DMS114 treated with DMSO at 0.1 percent for 48 hours (cell line): ENCODE data around the gene FAM43B.

Experiments
- DNase-seq: peaks from one replicate; lab custom pipeline; 2025; ENCODE audit not compliant: unreplicated experiment; lab: John Stamatoyannopoulos, UW

The FAM43B gene

GRCh38 chr1:20589331-20590278, 37.2 kb downstream of the FAM43B start:
- no peak for DNase-seq

GRCh38 chr1:20590306-20590777, 38.0 kb downstream of the FAM43B start:
- no peak for DNase-seq

DNA sequence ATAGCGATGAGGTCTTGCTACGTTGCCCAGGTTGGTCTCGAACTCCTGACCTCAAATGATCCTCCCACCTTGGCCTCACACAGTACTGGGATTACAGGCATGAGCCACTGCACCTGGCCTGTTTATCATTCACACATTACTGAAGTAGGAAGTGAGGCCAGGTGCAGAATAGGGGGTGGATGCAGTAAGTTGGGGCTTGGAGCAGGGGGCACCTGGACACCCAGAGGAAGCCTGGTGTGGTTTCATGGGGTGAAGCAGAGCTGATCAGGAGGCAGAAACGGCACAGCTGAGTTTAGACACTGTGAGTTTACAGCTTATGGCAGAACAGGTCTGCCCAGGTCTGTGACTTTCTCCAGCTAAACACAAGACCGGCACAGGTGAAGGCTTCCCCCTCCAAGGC, 41.4 kb downstream of the FAM43B start:
- no peak for DNase-seq

DNA sequence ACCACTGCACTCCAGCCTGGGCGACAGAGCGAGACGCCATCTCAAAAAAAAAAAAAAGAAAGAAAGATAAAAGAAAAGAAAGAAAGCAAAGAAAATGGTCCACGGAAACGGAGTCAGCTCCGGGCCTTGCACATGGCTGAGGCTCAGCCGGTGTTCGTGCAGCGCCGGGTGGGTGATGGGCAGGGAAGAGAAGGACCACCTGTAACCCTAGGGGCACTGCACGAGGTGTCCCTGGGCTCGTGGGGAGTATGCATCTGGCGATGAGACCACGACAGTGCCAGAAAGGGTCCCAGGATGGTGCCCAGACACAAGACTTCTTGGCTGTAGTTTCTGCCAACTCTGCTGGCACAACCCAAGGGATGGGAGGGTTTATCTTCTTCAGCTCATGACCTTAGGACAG, 42.4 kb downstream of the FAM43B start:
- no peak for DNase-seq

DNA sequence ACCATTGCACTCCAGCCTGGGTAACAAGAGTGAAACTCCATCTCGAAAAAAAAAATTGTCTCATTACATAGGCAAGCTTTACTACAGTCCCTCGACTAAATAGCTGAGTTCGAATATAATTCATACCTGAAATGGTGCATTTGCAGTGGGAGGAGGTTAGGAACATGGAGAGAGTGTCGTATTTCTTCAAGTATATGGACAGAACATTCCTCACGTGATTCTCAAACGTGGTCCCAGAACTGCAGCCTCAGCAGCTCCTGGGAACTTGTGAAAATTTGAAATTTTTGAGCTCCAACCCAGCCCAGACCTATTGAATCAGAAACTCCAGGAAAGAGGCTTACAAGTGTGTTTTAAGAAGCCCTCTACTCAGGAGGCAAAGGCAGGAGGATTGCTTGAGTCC, 43.7 kb downstream of the FAM43B start:
- DNase-seq: no peak

GRCh38 chr1:20597650-20598049, 45.3 kb downstream of the FAM43B start:
- no peak for DNase-seq

DNA sequence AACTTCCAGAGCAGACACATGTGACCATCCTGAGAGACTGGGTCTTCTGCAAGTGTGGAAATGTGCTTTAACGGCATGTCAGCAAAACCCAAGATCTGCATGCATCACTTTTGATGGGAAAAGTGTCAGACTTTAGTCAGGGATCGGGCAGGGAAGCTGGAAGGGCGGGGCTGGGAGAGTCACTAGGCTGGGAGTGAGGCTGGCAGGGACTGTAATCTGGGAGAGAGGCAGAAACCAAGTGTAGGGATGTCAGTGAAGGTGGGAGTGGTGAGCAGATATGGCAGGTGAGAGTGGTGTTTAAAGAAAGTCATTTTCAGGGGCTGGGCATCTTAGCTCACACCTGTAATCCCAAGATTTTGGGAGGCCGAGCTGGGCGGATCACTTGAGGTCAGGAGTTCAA, 47.8 kb downstream of the FAM43B start:
- DNase-seq: no peak

- no peak for DNase-seq
Measured at GRCh38 chr1:20601129-20601825, 48.9 kb downstream of the FAM43B start.

- DNase-seq: no peak
Measured at GRCh38 chr1:20602851-20603450, 50.6 kb downstream of the FAM43B start.

DNA sequence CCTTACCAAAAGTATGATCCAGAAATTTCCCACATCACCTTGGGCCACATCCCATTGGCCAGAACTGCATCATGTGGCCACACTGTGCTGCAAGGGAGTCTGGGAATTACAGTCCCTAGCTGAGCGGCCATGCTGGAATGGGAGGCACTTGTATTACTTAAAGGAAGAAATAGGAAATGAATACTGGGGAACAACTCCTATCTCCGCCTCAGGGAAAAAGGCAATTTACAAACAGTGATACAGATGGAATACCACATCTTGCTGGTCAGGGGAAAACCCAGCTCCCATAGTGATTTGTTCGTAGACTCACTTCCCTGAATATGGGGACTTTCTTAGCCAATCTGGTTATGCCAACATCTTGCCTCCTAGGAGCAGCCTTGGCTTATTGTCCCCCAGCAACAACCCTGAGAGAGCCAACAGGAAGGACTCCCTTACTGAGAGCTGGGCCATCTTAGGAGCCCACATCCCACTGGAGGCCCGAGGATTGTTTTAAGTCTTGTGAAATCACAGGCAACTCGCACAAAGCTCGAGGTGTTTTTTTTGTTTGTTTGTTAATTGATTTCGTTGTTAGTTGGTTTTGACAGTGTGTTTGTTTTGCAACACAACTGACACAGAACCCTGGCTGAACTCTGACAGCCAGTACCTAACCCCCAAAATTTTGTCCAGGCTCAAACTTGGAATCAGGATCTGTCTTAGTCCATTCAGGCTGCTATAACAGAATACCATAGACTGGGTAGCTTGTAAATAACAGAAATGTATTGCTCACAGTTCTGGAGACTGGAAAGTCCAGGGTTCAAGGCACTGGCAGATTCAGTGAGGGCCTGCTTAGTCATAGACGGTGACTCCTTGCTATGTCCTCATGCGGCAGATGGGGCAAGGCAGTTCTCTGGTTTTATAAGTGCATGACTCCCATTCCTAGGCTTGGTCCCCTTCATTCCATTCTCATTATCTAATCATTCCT, 51.4 kb downstream of the FAM43B start:
- no peak for DNase-seq
